Esophagus muscularis mucosa (tissue), 3 donors: ENCODE results near the gene TRAF2.

Experiments used
- CTCF ChIP-seq, 3 experiments: fragments of 200-600 bp in 2 of 3; fragments of 450-650 bp in 1 of 3; sonication (generic) in 2 of 3; IDR thresholded peaks; one replicate each; pipeline ENCODE4 v1.5.1; 2017 to 2019; ENCODE audit warnings: antibody characterized with exemption in 3 of 3, mild to moderate bottlenecking in 2 of 3, moderate library complexity in 1 of 3
- POLR2A ChIP-seq: fragments of 450-650 bp; IDR thresholded peaks from one replicate; pipeline ENCODE4 v1.6.1; 2017; ENCODE audit warnings: antibody characterized with exemption, moderate library complexity, mild to moderate bottlenecking, low read depth

- TF ChIP-seq CTCF (IDR thresholded peaks at IDR 0.05) (no peak), POLR2A (no peak)
Measured at GRCh38 chr9:136837146-136837855, 49.0 kb upstream of the TRAF2 start.
